GM12878 (cell line): ENCODE results near the gene AOPEP. TPM values are rescaled to one million over a fixed set of nuclear protein-coding genes. Genes with fewer than 3 reads are reported as not detected.

Experiments
- ATAC-seq: fragments of 200-7000 bp; cut with Tn5 transposase; 3 replicates; pipeline ENCODE4 v1.9.1; 2020; ENCODE audit warnings: mild to moderate bottlenecking, moderate library complexity
- BruUV-seq: library from RNA; stranded (reverse); fragments of 400-500 nt; replicated peaks from 2 replicates; lab custom pipeline; 2021; lab: Mats Ljungman, UMichigan
- CTCF ChIA-PET: fragments of 300-600 bp; sonication (Branson Sonifier 250); formaldehyde crosslinking; extraction: SDS; loops from one replicate; lab custom pipeline; 2021; ENCODE audit warnings: inconsistent platforms; lab: Yijun Ruan, JAX
- POLR2A ChIA-PET: fragments of 350-600 bp; formaldehyde crosslinking; extraction: SDS; loops from one replicate; lab custom pipeline; 2021; ENCODE audit warnings: inconsistent platforms; lab: Charles Lee
- RAD21 ChIA-PET: fragments of 300-600 bp; sonication (Branson Sonifier 250); formaldehyde crosslinking; loops from one replicate; lab custom pipeline; 2023; ENCODE audit warnings: antibody characterized with exemption; ENCODE audit not compliant: unreplicated experiment; lab: Charles Lee
- SMC1A ChIA-PET: fragments of 300-600 bp; sonication (Branson Sonifier 250); formaldehyde crosslinking; loops from one replicate; lab custom pipeline; 2023; ENCODE audit not compliant: unreplicated experiment, uncharacterized antibody; lab: Charles Lee
- DNase-seq: peaks from one replicate; pipeline ENCODE4 v3.0.0-alpha.2; 2011; ENCODE audit warnings: low read depth, low spot score
- FAIRE-seq: peaks from 3 replicates; lab custom pipeline; 2011; peaks lifted over from hg19 to GRCh38; lab: Jason Lieb, UNC
- H2AFZ ChIP-seq: 2 replicates; pipeline ENCODE4 v1.6.0; 2011; ENCODE audit warnings: low read depth, low read length, control low read depth; ENCODE audit not compliant: control insufficient read depth
- H3K27ac ChIP-seq: 2 replicates; pipeline ENCODE4 v1.5.1; 2011; ENCODE audit warnings: control low read depth; ENCODE audit not compliant: control insufficient read depth, insufficient read depth
- H3K27me3 ChIP-seq, 2 experiments: replicated peaks in 1 of 2; 2 replicates each; pipeline versions ENCODE4 v1.6.0 to v1.6.1; 2011; ENCODE audit warnings: low read length in 1 of 2; ENCODE audit not compliant: control insufficient read depth in 2 of 2, insufficient read depth in 2 of 2
- H3K36me3 ChIP-seq, 2 experiments: 2 replicates each; pipeline ENCODE4 v1.5.1; 2011; ENCODE audit warnings: low read length in 1 of 2; ENCODE audit not compliant: control insufficient read depth in 2 of 2, insufficient read depth in 2 of 2
- H3K4me1 ChIP-seq: 2 replicates; pipeline ENCODE4 v1.6.1; 2011; ENCODE audit warnings: mild to moderate bottlenecking, low read length, moderate library complexity, mixed read lengths; ENCODE audit not compliant: control insufficient read depth, insufficient read depth
- H3K4me2 ChIP-seq: 2 replicates; pipeline ENCODE4 v1.6.0; 2011; ENCODE audit warnings: control low read depth; ENCODE audit not compliant: control insufficient read depth, insufficient read depth
- H3K4me3 ChIP-seq: fragments of 200-600 bp; sonication (generic); 2 replicates; pipeline ENCODE4 v1.5.1; 2016
- H3K79me2 ChIP-seq: 2 replicates; pipeline ENCODE4 v1.6.0; 2011; ENCODE audit warnings: low read length; ENCODE audit not compliant: control insufficient read depth, insufficient read depth
- H3K9ac ChIP-seq: 2 replicates; pipeline ENCODE4 v1.8.0; 2011; ENCODE audit warnings: low read length, control low read depth, mixed read lengths; ENCODE audit not compliant: control insufficient read depth, insufficient read depth
- H3K9me3 ChIP-seq: replicated peaks from 3 replicates; pipeline ENCODE4 v1.5.1; 2011; ENCODE audit warnings: mild to moderate bottlenecking, low read length; ENCODE audit not compliant: control insufficient read depth, insufficient read depth
- H4K20me1 ChIP-seq: 2 replicates; pipeline ENCODE4 v1.6.0; 2011; ENCODE audit not compliant: control insufficient read depth, insufficient read depth
- BACH1 ChIP-seq: fragments of 450-650 bp; IDR thresholded peaks from 2 replicates; pipeline ENCODE4 v1.6.1; 2017; ENCODE audit warnings: mild to moderate bottlenecking, borderline replicate concordance
- BMI1 ChIP-seq: fragments of 450-650 bp; IDR thresholded peaks from 2 replicates; pipeline ENCODE4 v1.6.1; 2016; ENCODE audit warnings: mild to moderate bottlenecking, moderate library complexity, borderline replicate concordance
- CHD2 ChIP-seq: IDR thresholded peaks from 2 replicates; pipeline ENCODE4 v1.6.1; 2011; ENCODE audit warnings: low read depth, low read length, improper control_type of control experiment, borderline replicate concordance
- CREB1 ChIP-seq: IDR thresholded peaks from 2 replicates; pipeline ENCODE4 v1.6.1; 2012; ENCODE audit warnings: low read depth, mild to moderate bottlenecking, inconsistent platforms
- ESRRA ChIP-seq: IDR thresholded peaks from 2 replicates; pipeline ENCODE4 v1.6.1; 2012; ENCODE audit warnings: mild to moderate bottlenecking, low read length, improper control_type of control experiment
- HCFC1 ChIP-seq: fragments of 150-350 bp; IDR thresholded peaks from 2 replicates; pipeline ENCODE4 v1.6.1; 2014; ENCODE audit warnings: low read length
- IKZF2 ChIP-seq, 2 experiments: fragments of 450-650 bp; IDR thresholded peaks; 2 replicates each; pipeline ENCODE4 v1.6.1; 2017; ENCODE audit warnings: mild to moderate bottlenecking in 2 of 2, moderate library complexity in 2 of 2
- JUND ChIP-seq: IDR thresholded peaks from 2 replicates; pipeline ENCODE4 v1.6.1; 2012; ENCODE audit warnings: low read depth, mild to moderate bottlenecking, low read length, improper control_type of control experiment, moderate library complexity
- MTA3 ChIP-seq: IDR thresholded peaks from 2 replicates; pipeline ENCODE4 v1.6.1; 2012; ENCODE audit warnings: low read length, inconsistent platforms, borderline replicate concordance
- MYB ChIP-seq: fragments of 150-350 bp; IDR thresholded peaks from 2 replicates; pipeline ENCODE4 v1.6.1; 2014; ENCODE audit warnings: mild to moderate bottlenecking, low read depth, low read length, borderline replicate concordance
- NFYB ChIP-seq: IDR thresholded peaks from 2 replicates; pipeline ENCODE4 v1.6.1; 2011; ENCODE audit warnings: low read depth, mild to moderate bottlenecking, low read length, improper control_type of control experiment, moderate library complexity; ENCODE audit not compliant: insufficient read depth
- ZNF207 ChIP-seq: fragments of 450-650 bp; IDR thresholded peaks from 2 replicates; pipeline ENCODE4 v1.6.1; 2014; ENCODE audit warnings: antibody characterized with exemption, mild to moderate bottlenecking, borderline replicate concordance
- ZSCAN29 ChIP-seq: fragments of 450-650 bp; IDR thresholded peaks from 2 replicates; pipeline ENCODE4 v1.6.1; 2017; ENCODE audit warnings: mild to moderate bottlenecking, moderate library complexity
- WGBS: methylation state at CpG from one replicate; pipeline ENCODE4 v1.1.6; 2016; ENCODE audit warnings: low lambda C conversion rate; ENCODE audit not compliant: insufficient replicate concordance, insufficient coverage; ENCODE audit errors: missing lambda C conversion rate; 5-methylcytosine and 5-hydroxymethylcytosine counted together
- in situ Hi-C: fragments of 300-500 bp; cut with MboI; formaldehyde crosslinking; loops from 9 replicates; pipeline ENCODE4 v1.14.3; 2018; ENCODE audit warnings: mixed read lengths
- intact Hi-C: fragments of 100-400 bp; cut with micrococcal nuclease; formaldehyde crosslinking; loops from one replicate; pipeline ENCODE4 v1.14.2; 2022; ENCODE audit not compliant: unreplicated experiment
- polyA plus RNA-seq, 11 experiments: library from polyadenylated mRNA; depleted of rRNA in 4 of 11; unstranded in 6 of 11; stranded (reverse) in 5 of 11; fragments of >200 nt; fragmentation: Nextera tagmentation in 4 of 11; fragmentation: Illumina TruSeq in 1 of 11; extraction: Ambion mirVana in 4 of 11; extraction: Trizol in 1 of 11; gene quantifications; 1 replicate in 1 of 11; 2 replicates in 10 of 11; pipeline versions ENCODE4 v1.2.1 to v1.2.3, GENCODE V29; 2011 to 2016; ENCODE audit warnings: inconsistent platforms in 2 of 11, missing spikeins in 2 of 11, low read depth in 1 of 11
- total RNA-seq, 4 experiments: library from RNA; depleted of rRNA in 3 of 4; stranded (reverse); fragments of >200 nt in 3 of 4; fragmentation: Illumina TruSeq in 1 of 4; extraction: Trizol in 1 of 4; gene quantifications; 2 replicates each; pipeline versions ENCODE4 v1.2.1 to v1.2.3, GENCODE V29; 2013 to 2021
- TF ChIP-seq, protein P1 (sequence below): fragments of 450-650 bp; formaldehyde crosslinking; IDR thresholded peaks from 2 replicates; pipeline ENCODE4 v1.4.0; 2020; ENCODE audit warnings: mild to moderate bottlenecking, moderate library complexity

Gene AOPEP
- total and polyA plus RNA-seq, 10 of the 15 experiments (the other 5 are each of a cell fraction or from before 2014, with no cell fraction given) = 2.3 to 16.9 (median 10.1) TPM

DNA sequence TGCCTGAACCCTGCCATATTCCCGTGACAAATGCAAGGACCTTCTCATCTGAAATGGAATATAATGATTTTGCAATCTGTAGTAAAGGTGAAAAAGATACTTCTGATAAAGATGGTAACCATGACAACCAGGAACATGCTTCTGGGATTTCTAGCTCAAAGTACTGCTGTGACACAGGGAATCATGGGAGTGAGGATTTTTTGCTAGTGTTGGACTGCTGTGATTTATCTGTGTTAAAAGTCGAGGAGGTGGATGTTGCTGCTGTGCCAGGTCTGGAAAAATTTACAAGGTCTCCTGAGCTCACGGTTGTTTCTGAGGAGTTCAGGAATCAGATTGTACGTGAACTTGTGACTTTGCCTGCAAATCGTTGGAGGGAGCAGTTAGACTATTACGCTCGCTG lies 33.5 kb downstream of the AOPEP start:
- H3K27ac ChIP-seq = no peak overlapping the region
- H2AFZ ChIP-seq = no peak overlapping the region
- H3K36me3 ChIP-seq = 0 out of 4 replicates have a peak, but pooled peaks cover 0 to 4% of the 10 kb centered on the region in 2 experiments
- TF ChIP-seq BMI1 (peak; percentile 53; the same call in 1 of the 2 replicates), CREB1 (no peak)
- RAD21 ChIA-PET = interaction anchor here (0.9 kb wide), 1 partner anchor 78 kb away, joined by 3 read pairs; no protein-coding TSS in a partner anchor
- H4K20me1 ChIP-seq = no peaks in the 10 kb centered on the region
- SMC1A ChIA-PET = interaction anchor here (0.9 to 1.0 kb wide), 2 partner anchors 367 to 408 kb away, joined by 3 to 5 read pairs; no protein-coding TSS in a partner anchor
- POLR2A ChIA-PET = no interaction called here
- H3K4me1 ChIP-seq = no peaks in the 10 kb centered on the region
- no peaks in the 10 kb centered on the region for H3K79me2 ChIP-seq
- intact Hi-C loops = no loop called here
- no peak for DNase-seq
- CTCF ChIA-PET = interaction anchor here (1.4 kb wide), 1 partner anchor 368 kb away, joined by 4 read pairs; no protein-coding TSS in a partner anchor
- no peak for ATAC-seq
- H3K4me3 ChIP-seq = no peak overlapping the region
- H3K4me2 ChIP-seq = no peak overlapping the region
- no peaks in the 10 kb centered on the region for H3K27me3 ChIP-seq
- 98% methylated on average over 7 of the region's 7 CpGs for WGBS
- FAIRE-seq = no peak
- H3K9ac ChIP-seq = no peak overlapping the region
- BruUV-seq = TSS peak; percentile 66
- no peaks in the 10 kb centered on the region for H3K9me3 ChIP-seq
- in situ Hi-C loops = no loop called here

DNA sequence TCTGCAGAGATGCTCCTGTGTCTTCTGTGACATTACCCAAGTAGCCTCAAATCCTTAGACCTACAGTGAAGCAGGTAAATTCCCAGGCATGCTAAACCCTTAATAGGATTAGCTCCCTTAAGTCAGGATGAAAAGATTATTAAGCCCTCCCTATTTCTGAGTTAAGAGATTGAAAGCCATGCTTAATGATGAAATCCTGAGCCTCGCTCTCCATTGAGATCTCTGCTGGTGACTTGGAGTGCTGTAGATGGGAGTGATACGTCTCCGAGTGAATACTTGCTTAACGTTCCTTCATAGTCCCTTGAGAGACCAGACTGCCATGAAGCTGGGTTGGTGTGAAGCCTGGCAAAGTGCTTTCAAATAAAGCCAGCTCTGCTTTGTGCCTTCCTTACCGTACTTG lies 34.2 kb downstream of the AOPEP start:
- ATAC-seq = no peak
- H3K4me2 ChIP-seq = no peak overlapping the region
- in situ Hi-C loops (no loop called here), intact Hi-C loops (no loop called here)
- H3K36me3 ChIP-seq = 0 out of 4 replicates have a peak, but pooled peaks cover 0 to 4% of the 10 kb centered on the region in 2 experiments
- ChIA-PET CTCF (no interaction called here), POLR2A (no interaction called here), RAD21 (interaction anchor here (0.6 kb wide), 1 partner anchor 411 kb away, joined by 3 read pairs; no protein-coding TSS in a partner anchor), SMC1A (interaction anchor here (0.9 kb wide), 1 partner anchor 407 kb away, joined by 5 read pairs; no protein-coding TSS in a partner anchor)
- H2AFZ ChIP-seq = no peak overlapping the region
- no peak for FAIRE-seq
- H3K9ac ChIP-seq = no peak overlapping the region
- 96% methylated on average over 5 of the region's 5 CpGs for WGBS
- no peaks in the 10 kb centered on the region for H3K9me3 ChIP-seq
- no peaks in the 10 kb centered on the region for H3K4me1 ChIP-seq
- no peak for DNase-seq
- no peaks in the 10 kb centered on the region for H3K79me2 ChIP-seq
- BruUV-seq = no TSS peak
- no peaks in the 10 kb centered on the region for H4K20me1 ChIP-seq
- H3K4me3 ChIP-seq = no peak overlapping the region
- no peak overlapping the region for H3K27ac ChIP-seq
- H3K27me3 ChIP-seq = no peaks in the 10 kb centered on the region
- no peak for TF ChIP-seq MTA3
- no peak for TF ChIP-seq NFYB
- TF ChIP-seq JUND = no peak
- no peak for TF ChIP-seq IKZF2 (IDR thresholded peaks at IDR 0.05)
- no peak for TF ChIP-seq MYB
- TF ChIP-seq BACH1 = no peak
- no peak for TF ChIP-seq HCFC1
- TF ChIP-seq CHD2 = no peak
- no peak for TF ChIP-seq ZNF207
- TF ChIP-seq, protein P1, sequence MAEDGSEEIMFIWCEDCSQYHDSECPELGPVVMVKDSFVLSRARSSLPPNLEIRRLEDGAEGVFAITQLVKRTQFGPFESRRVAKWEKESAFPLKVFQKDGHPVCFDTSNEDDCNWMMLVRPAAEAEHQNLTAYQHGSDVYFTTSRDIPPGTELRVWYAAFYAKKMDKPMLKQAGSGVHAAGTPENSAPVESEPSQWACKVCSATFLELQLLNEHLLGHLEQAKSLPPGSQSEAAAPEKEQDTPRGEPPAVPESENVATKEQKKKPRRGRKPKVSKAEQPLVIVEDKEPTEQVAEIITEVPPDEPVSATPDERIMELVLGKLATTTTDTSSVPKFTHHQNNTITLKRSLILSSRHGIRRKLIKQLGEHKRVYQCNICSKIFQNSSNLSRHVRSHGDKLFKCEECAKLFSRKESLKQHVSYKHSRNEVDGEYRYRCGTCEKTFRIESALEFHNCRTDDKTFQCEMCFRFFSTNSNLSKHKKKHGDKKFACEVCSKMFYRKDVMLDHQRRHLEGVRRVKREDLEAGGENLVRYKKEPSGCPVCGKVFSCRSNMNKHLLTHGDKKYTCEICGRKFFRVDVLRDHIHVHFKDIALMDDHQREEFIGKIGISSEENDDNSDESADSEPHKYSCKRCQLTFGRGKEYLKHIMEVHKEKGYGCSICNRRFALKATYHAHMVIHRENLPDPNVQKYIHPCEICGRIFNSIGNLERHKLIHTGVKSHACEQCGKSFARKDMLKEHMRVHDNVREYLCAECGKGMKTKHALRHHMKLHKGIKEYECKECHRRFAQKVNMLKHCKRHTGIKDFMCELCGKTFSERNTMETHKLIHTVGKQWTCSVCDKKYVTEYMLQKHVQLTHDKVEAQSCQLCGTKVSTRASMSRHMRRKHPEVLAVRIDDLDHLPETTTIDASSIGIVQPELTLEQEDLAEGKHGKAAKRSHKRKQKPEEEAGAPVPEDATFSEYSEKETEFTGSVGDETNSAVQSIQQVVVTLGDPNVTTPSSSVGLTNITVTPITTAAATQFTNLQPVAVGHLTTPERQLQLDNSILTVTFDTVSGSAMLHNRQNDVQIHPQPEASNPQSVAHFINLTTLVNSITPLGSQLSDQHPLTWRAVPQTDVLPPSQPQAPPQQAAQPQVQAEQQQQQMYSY (CRISPR knock-in tag) = no peak
- no peak for TF ChIP-seq ZSCAN29
- no peak for TF ChIP-seq ESRRA
